ENCODE measurements around the gene CA10.

DNA sequence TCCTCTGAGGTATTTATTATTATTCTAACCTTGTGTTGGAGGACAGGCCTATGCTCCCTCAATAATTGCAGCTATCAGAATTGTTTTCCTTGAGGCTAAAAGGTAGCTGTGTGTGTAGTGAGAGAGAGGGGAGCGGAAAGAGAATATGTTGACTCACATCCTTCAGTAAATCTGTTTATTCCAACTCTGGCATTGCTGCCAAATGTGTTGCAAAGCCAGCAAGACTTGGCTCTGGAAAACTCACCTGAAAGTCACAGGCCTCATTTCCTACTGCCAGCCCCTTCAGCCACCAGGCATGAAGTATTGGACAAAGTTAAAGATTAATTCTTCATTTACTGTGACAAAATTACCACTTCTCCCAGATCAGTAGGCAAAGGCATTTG lies 9.6 kb downstream of the CA10 start:
- TF ChIP-seq, protein P1, sequence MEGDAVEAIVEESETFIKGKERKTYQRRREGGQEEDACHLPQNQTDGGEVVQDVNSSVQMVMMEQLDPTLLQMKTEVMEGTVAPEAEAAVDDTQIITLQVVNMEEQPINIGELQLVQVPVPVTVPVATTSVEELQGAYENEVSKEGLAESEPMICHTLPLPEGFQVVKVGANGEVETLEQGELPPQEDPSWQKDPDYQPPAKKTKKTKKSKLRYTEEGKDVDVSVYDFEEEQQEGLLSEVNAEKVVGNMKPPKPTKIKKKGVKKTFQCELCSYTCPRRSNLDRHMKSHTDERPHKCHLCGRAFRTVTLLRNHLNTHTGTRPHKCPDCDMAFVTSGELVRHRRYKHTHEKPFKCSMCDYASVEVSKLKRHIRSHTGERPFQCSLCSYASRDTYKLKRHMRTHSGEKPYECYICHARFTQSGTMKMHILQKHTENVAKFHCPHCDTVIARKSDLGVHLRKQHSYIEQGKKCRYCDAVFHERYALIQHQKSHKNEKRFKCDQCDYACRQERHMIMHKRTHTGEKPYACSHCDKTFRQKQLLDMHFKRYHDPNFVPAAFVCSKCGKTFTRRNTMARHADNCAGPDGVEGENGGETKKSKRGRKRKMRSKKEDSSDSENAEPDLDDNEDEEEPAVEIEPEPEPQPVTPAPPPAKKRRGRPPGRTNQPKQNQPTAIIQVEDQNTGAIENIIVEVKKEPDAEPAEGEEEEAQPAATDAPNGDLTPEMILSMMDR (IDR thresholded peaks at IDR 0.05; ENCODE audit: insufficient read depth, low read length): no peak
- no peak for TF ChIP-seq POLR2AphosphoS5 (IDR thresholded peaks at IDR 0.05; ENCODE audit: low read depth)

Data from HL-60 (cell line).